DND-41 (cell line): ENCODE data around the gene PEX5.

Experiments used
- ATAC-seq: fragments of 200-7000 bp; cut with Tn5 transposase; 3 replicates; pipeline ENCODE4 v1.9.1; 2021; ENCODE audit warnings: low read depth; ENCODE audit not compliant: insufficient read depth
- DNase-seq: peaks from one replicate; pipeline ENCODE4 v3.0.0-alpha.2; 2020
- H2AFZ ChIP-seq: 2 replicates; pipeline ENCODE4 v1.6.0; 2012; ENCODE audit warnings: low read depth, low read length
- H3K27ac ChIP-seq: 2 replicates; pipeline ENCODE4 v1.5.1; 2012; ENCODE audit warnings: low read length, inconsistent platforms
- H3K27me3 ChIP-seq: fragments of 200-600 bp; sonication (generic); 2 replicates; pipeline ENCODE4 v1.6.0; 2012; ENCODE audit warnings: low read length, mild to moderate bottlenecking, inconsistent platforms; ENCODE audit not compliant: insufficient read depth, poor library complexity
- H3K36me3 ChIP-seq: 2 replicates; pipeline ENCODE4 v1.5.1; 2012; ENCODE audit warnings: low read length, inconsistent platforms; ENCODE audit not compliant: insufficient read depth
- H3K4me1 ChIP-seq: 2 replicates; pipeline ENCODE4 v1.5.1; 2012; ENCODE audit warnings: mild to moderate bottlenecking, low read length; ENCODE audit not compliant: insufficient read depth
- H3K4me2 ChIP-seq: 2 replicates; pipeline ENCODE4 v1.6.0; 2012; ENCODE audit warnings: mild to moderate bottlenecking, moderate library complexity, low read length, inconsistent platforms; ENCODE audit not compliant: insufficient read depth
- H3K4me3 ChIP-seq, 2 experiments: fragments of 200-600 bp in 1 of 2; shearing (Covaris generic) in 1 of 2; 2 replicates each; pipeline ENCODE4 v1.5.1; 2012 to 2016; ENCODE audit warnings: inconsistent platforms in 2 of 2, low read length in 2 of 2, mild to moderate bottlenecking in 2 of 2, low read depth in 1 of 2, moderate library complexity in 1 of 2
- H3K79me2 ChIP-seq: 2 replicates; pipeline ENCODE4 v1.6.0; 2012; ENCODE audit warnings: low read length, inconsistent platforms; ENCODE audit not compliant: insufficient read depth
- H3K9ac ChIP-seq: 2 replicates; pipeline ENCODE4 v1.6.0; 2012; ENCODE audit warnings: low read depth, mild to moderate bottlenecking, inconsistent platforms, low read length, moderate library complexity
- H3K9me3 ChIP-seq: 2 replicates; pipeline ENCODE4 v1.5.1; 2012; ENCODE audit warnings: low read length, moderate library complexity, mild to moderate bottlenecking, inconsistent platforms; ENCODE audit not compliant: insufficient read depth, severe bottlenecking
- H4K20me1 ChIP-seq: 2 replicates; pipeline ENCODE4 v1.6.0; 2012; ENCODE audit warnings: low read length; ENCODE audit not compliant: insufficient read depth
- CTCF ChIP-seq: IDR thresholded peaks from 2 replicates; pipeline ENCODE4 v1.5.1; 2012; ENCODE audit warnings: borderline replicate concordance, low read length, moderate library complexity, mild to moderate bottlenecking; ENCODE audit not compliant: poor library complexity, severe bottlenecking; ENCODE audit errors: extremely low read depth
- EZH2 ChIP-seq: IDR thresholded peaks from 3 replicates; pipeline ENCODE4 v1.6.1; 2012; ENCODE audit warnings: borderline replicate concordance, low read depth, mild to moderate bottlenecking, moderate library complexity, low read length, inconsistent platforms; ENCODE audit not compliant: severe bottlenecking

Gene PEX5

GRCh38 chr12:7154901-7155470 lies 34.5 kb upstream of the PEX5 start:
- Histone ChIP-seq H2AFZ (no peak overlapping the region), H3K79me2 (no peaks in the 10 kb centered on the region), H3K4me1 (no peaks in the 10 kb centered on the region), H3K9me3 (no peaks in the 10 kb centered on the region), H3K9ac (no peak overlapping the region), H3K4me3 (no peak overlapping the region), H3K4me2 (no peak overlapping the region), H3K36me3 (peaks cover 22% of the 10 kb centered on the region), H4K20me1 (no peaks in the 10 kb centered on the region), H3K27ac (no peak overlapping the region), H3K27me3 (no peaks in the 10 kb centered on the region)
- ATAC-seq (no peak), DNase-seq (no peak)
- no peak for TF ChIP-seq EZH2
- no peak for TF ChIP-seq CTCF

- Histone ChIP-seq H3K79me2 (no peaks in the 10 kb centered on the region), H3K9me3 (no peaks in the 10 kb centered on the region), H3K4me3 (no peak overlapping the region), H3K9ac (no peak overlapping the region), H4K20me1 (no peaks in the 10 kb centered on the region), H3K36me3 (peaks cover 17% of the 10 kb centered on the region), H3K27ac (no peak overlapping the region), H3K4me2 (no peak overlapping the region), H3K4me1 (no peaks in the 10 kb centered on the region), H2AFZ (no peak overlapping the region), H3K27me3 (no peaks in the 10 kb centered on the region)
- no peak for ATAC-seq
- TF ChIP-seq CTCF (no peak), EZH2 (no peak)
- no peak for DNase-seq
These were observed 33.9 kb upstream of the PEX5 start for GRCh38 chr12:7155471-7156034.

GRCh38 chr12:7156259-7157197 lies 33.0 kb upstream of the PEX5 start:
- Histone ChIP-seq H3K27ac (no peak overlapping the region), H4K20me1 (no peaks in the 10 kb centered on the region), H3K9me3 (no peaks in the 10 kb centered on the region), H3K79me2 (no peaks in the 10 kb centered on the region), H3K4me2 (no peak overlapping the region), H3K36me3 (peaks cover 7% of the 10 kb centered on the region), H3K9ac (no peak overlapping the region), H3K27me3 (no peaks in the 10 kb centered on the region), H3K4me1 (no peaks in the 10 kb centered on the region), H2AFZ (no peak overlapping the region), H3K4me3 (no peak overlapping the region)
- DNase-seq = no peak
- no peak for ATAC-seq
- TF ChIP-seq CTCF (no peak), EZH2 (no peak)
